Neural cell (in vitro differentiated cells): ENCODE results near the gene SH3RF3.

ENCODE experiments used
- CTCF ChIP-seq: fragments of 450-650 bp; IDR thresholded peaks from 2 replicates; pipeline ENCODE4 v1.5.1; 2014; ENCODE audit warnings: antibody characterized with exemption, mild to moderate bottlenecking, moderate library complexity; ENCODE audit not compliant: poor library complexity, severe bottlenecking
- EZH2 ChIP-seq: fragments of 200-600, 300-800 bp; shearing (Covaris generic), sonication (generic); IDR thresholded peaks from 2 replicates; pipeline ENCODE4 v1.6.1; 2014; ENCODE audit warnings: antibody characterized with exemption, low read length, borderline replicate concordance, mild to moderate bottlenecking; ENCODE audit not compliant: insufficient read depth, poor library complexity, severe bottlenecking
- POLR2AphosphoS5 ChIP-seq: IDR thresholded peaks from 2 replicates; pipeline ENCODE4 v1.6.1; 2012
- RAD21 ChIP-seq: fragments of 450-650 bp; conservative IDR thresholded peaks from 2 replicates; pipeline ENCODE4 v1.6.1; 2014; ENCODE audit warnings: antibody characterized with exemption, mild to moderate bottlenecking, moderate library complexity

DNA sequence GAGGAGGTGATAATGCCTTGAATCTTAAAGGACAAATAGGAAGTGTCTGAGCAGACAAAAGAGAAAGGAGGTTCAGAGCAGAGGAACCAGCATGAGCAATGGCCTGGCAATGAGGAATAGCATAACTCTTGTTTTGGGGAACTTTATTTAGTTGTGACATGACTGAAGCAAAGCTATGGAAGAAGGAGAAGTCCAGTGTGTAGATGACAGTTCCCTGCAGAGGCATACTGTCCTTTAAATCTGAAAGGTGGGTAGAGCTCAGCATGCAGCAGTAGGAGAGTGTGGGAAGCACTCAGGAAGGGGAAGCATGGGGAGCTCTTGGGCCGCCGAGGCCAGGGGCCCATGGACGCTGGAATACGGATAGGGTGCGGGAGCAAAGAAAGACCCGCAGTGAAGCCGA is 311.0 kb downstream of the SH3RF3 start:
- no peak for TF ChIP-seq CTCF
- no peak for TF ChIP-seq EZH2
- TF ChIP-seq POLR2AphosphoS5, result no peak
- TF ChIP-seq RAD21, result no peak
